ENCODE measurements around the gene EEA1.

Gene EEA1

GRCh38 chr12:92929983-92930382, 888 bp upstream of the EEA1 start:
- H3K4me3 ChIP-seq (ENCODE audit: low read depth, low read length, poor library complexity, severe bottlenecking): peak overlapping the region; percentile 67
- no peaks in the 10 kb centered on the region for H3K36me3 ChIP-seq (ENCODE audit: insufficient read depth, low read length)
- peak overlapping the region; percentile 13; the same call in 1 of the 2 replicates for H2AFZ ChIP-seq (ENCODE audit: low read length)
- H3F3A ChIP-seq (ENCODE audit: insufficient read depth, low read length): no peaks in the 10 kb centered on the region
- H4K20me1 ChIP-seq (ENCODE audit: insufficient read depth, low read length): no peaks in the 10 kb centered on the region
- no peaks in the 10 kb centered on the region for H3K9me3 ChIP-seq (ENCODE audit: low read length)
- H3K27ac ChIP-seq (ENCODE audit: low read depth, low read length, poor library complexity, severe bottlenecking): no peak overlapping the region
- no peak for TF ChIP-seq EZH2 (IDR thresholded peaks at IDR 0.05; ENCODE audit: borderline replicate concordance, low read length)
- no peak for TF ChIP-seq CTCF (IDR thresholded peaks at IDR 0.05; ENCODE audit: low read length)
- no peaks in the 10 kb centered on the region for H3K9me2 ChIP-seq (ENCODE audit: low read depth, low read length)
- H3K27me3 ChIP-seq (ENCODE audit: insufficient read depth, low read length): no peaks in the 10 kb centered on the region
- peak overlapping the region; percentile 88 for H3K4me2 ChIP-seq (ENCODE audit: low read length)
- H3K79me2 ChIP-seq (ENCODE audit: insufficient read depth, low read length): peaks cover 30% of the 10 kb centered on the region
- peak overlapping the region; percentile 76 for H3K9ac ChIP-seq (ENCODE audit: low read length)
- peaks cover 28% of the 10 kb centered on the region for H3K4me1 ChIP-seq (ENCODE audit: insufficient read depth, low read length, severe bottlenecking)

- H3K9me2 ChIP-seq (ENCODE audit: low read depth, low read length): no peaks in the 10 kb centered on the region
- peaks cover 43% of the 10 kb centered on the region for H3K79me2 ChIP-seq (ENCODE audit: insufficient read depth, low read length)
- H3K9ac ChIP-seq (ENCODE audit: low read length): peak overlapping the region; percentile 84
- no peaks in the 10 kb centered on the region for H3K27me3 ChIP-seq (ENCODE audit: insufficient read depth, low read length)
- TF ChIP-seq CTCF (IDR thresholded peaks at IDR 0.05; ENCODE audit: low read length): no peak
- TF ChIP-seq EZH2 (IDR thresholded peaks at IDR 0.05; ENCODE audit: borderline replicate concordance, low read length): no peak
- H2AFZ ChIP-seq (ENCODE audit: low read length): no peak overlapping the region
- H3K9me3 ChIP-seq (ENCODE audit: low read length): no peaks in the 10 kb centered on the region
- H3K4me2 ChIP-seq (ENCODE audit: low read length): peak overlapping the region; percentile 66
- no peaks in the 10 kb centered on the region for H3K36me3 ChIP-seq (ENCODE audit: insufficient read depth, low read length)
- no peaks in the 10 kb centered on the region for H4K20me1 ChIP-seq (ENCODE audit: insufficient read depth, low read length)
- H3K27ac ChIP-seq (ENCODE audit: low read depth, low read length, poor library complexity, severe bottlenecking): no peak overlapping the region
- H3K4me3 ChIP-seq (ENCODE audit: low read depth, low read length, poor library complexity, severe bottlenecking): peak overlapping the region; percentile 67
- H3K4me1 ChIP-seq (ENCODE audit: insufficient read depth, low read length, severe bottlenecking): peaks cover 35% of the 10 kb centered on the region
- no peaks in the 10 kb centered on the region for H3F3A ChIP-seq (ENCODE audit: insufficient read depth, low read length)
Observed at GRCh38 chr12:92928421-92928961, 604 bp downstream of the EEA1 start.

GRCh38 chr12:92927436-92928281, 1.4 kb downstream of the EEA1 start:
- TF ChIP-seq EZH2 (IDR thresholded peaks at IDR 0.05; ENCODE audit: borderline replicate concordance, low read length) (no peak), CTCF (IDR thresholded peaks at IDR 0.05; ENCODE audit: low read length) (no peak)
- peaks cover 35% of the 10 kb centered on the region for H3K4me1 ChIP-seq (ENCODE audit: insufficient read depth, low read length, severe bottlenecking)

More at GRCh38 chr12:92927436-92928281, 1.4 kb downstream of the EEA1 start:
- H3F3A ChIP-seq (ENCODE audit: insufficient read depth, low read length): no peaks in the 10 kb centered on the region
- H3K9me2 ChIP-seq (ENCODE audit: low read depth, low read length): no peaks in the 10 kb centered on the region
- H3K79me2 ChIP-seq (ENCODE audit: insufficient read depth, low read length): peaks cover 46% of the 10 kb centered on the region
- no peak overlapping the region for H2AFZ ChIP-seq (ENCODE audit: low read length)
- H3K9me3 ChIP-seq (ENCODE audit: low read length): no peaks in the 10 kb centered on the region
- H3K4me3 ChIP-seq (ENCODE audit: low read depth, low read length, poor library complexity, severe bottlenecking): peak overlapping the region; percentile 67
- no peaks in the 10 kb centered on the region for H3K36me3 ChIP-seq (ENCODE audit: insufficient read depth, low read length)
- H3K27ac ChIP-seq (ENCODE audit: low read depth, low read length, poor library complexity, severe bottlenecking): no peak overlapping the region
- no peaks in the 10 kb centered on the region for H3K27me3 ChIP-seq (ENCODE audit: insufficient read depth, low read length)
- H4K20me1 ChIP-seq (ENCODE audit: insufficient read depth, low read length): no peaks in the 10 kb centered on the region
- H3K4me2 ChIP-seq (ENCODE audit: low read length): peak overlapping the region; percentile 66
- peak overlapping the region; percentile 84 for H3K9ac ChIP-seq (ENCODE audit: low read length)
